DOHH2 (cell line): ENCODE data around the gene GRM2.

Experiments used
- EZH2phosphoT487 ChIP-seq: fragments of 200-600 bp; sonication (generic); IDR thresholded peaks from 2 replicates; pipeline ENCODE4 v1.6.1; 2017; ENCODE audit warnings: borderline replicate concordance, mild to moderate bottlenecking, antibody characterized with exemption, low read length, moderate library complexity, mixed read lengths
- TF ChIP-seq, protein P1 (sequence below): fragments of 200-600 bp; sonication (generic); IDR thresholded peaks from one replicate; pipeline ENCODE4 v1.5.1; 2014; ENCODE audit warnings: antibody characterized with exemption, mild to moderate bottlenecking, low read depth, low read length; ENCODE audit not compliant: poor library complexity, severe bottlenecking

DNA sequence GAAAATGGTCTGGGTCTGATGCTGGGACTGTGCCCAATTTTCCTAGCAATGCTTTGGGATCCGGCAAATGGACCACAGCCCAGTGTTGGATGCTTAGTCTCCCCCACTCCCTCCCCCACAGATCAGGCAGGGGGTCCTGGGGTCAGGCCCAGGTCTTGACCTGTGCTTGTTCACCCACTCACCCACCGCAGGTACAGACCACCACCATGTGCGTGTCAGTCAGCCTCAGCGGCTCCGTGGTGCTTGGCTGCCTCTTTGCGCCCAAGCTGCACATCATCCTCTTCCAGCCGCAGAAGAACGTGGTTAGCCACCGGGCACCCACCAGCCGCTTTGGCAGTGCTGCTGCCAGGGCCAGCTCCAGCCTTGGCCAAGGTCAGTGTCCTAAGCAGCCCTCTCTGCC lies 10.6 kb downstream of the GRM2 start:
- TF ChIP-seq, protein P1, sequence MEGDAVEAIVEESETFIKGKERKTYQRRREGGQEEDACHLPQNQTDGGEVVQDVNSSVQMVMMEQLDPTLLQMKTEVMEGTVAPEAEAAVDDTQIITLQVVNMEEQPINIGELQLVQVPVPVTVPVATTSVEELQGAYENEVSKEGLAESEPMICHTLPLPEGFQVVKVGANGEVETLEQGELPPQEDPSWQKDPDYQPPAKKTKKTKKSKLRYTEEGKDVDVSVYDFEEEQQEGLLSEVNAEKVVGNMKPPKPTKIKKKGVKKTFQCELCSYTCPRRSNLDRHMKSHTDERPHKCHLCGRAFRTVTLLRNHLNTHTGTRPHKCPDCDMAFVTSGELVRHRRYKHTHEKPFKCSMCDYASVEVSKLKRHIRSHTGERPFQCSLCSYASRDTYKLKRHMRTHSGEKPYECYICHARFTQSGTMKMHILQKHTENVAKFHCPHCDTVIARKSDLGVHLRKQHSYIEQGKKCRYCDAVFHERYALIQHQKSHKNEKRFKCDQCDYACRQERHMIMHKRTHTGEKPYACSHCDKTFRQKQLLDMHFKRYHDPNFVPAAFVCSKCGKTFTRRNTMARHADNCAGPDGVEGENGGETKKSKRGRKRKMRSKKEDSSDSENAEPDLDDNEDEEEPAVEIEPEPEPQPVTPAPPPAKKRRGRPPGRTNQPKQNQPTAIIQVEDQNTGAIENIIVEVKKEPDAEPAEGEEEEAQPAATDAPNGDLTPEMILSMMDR: no peak
- TF ChIP-seq EZH2phosphoT487: no peak
